GM18861 (cell line): Measurements from ENCODE around the gene MRPL49.
"Not testable (repeated sequence)": the region's sequence is repeated elsewhere in the genome, so short reads cannot be mapped to it uniquely, and the experiment has no call there.

Source experiments
- ATAC-seq: cut with Tn5 transposase; IDR thresholded peaks from one replicate; pipeline ENCODE4 v1.9.1; 2021; ENCODE audit not compliant: unreplicated experiment

The MRPL49 gene

DNA sequence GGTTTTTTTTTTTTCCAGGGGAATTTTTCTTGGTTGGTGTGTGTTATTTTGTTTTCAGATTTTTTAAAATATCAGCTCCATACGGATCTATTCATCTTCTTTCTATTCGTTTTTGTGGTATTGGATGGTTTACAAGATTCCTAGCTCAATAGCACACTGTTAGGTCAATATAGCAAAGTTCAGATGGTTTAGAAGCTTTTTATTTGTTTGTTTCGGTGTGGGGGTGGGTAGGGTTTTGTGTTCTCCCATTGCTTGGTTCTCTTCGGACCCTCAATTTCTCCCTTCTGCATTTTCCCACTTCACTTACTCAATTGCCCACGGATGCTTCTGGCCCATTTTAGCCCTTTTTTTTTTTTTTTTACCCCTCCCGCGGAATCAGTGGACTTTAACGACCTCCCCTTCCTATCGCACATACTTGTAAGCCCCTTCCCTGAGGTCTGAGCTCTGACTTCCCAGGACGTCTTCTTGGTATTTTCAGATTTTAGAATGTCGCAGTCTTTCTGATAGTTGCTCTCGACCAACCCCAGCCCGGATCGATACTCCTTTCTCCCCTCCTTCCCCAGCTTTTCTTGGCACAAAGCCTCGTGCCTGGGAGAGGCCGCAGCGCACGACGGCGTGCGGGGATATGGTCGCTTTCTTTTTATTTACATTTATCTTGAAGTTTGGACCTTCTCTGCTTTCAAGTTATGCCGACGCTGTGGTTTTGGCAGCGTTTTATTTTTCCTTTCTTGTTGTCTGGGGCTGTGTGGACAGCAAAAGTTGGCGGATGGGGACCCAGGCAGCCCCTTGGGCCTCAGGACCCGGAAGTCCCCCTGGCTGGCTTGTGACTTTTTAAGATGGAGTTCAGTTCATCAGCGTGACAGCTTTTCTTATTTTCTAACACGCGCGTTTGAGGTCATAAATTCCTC, 43.5 kb downstream of the MRPL49 start:
- ATAC-seq = no peak

DNA sequence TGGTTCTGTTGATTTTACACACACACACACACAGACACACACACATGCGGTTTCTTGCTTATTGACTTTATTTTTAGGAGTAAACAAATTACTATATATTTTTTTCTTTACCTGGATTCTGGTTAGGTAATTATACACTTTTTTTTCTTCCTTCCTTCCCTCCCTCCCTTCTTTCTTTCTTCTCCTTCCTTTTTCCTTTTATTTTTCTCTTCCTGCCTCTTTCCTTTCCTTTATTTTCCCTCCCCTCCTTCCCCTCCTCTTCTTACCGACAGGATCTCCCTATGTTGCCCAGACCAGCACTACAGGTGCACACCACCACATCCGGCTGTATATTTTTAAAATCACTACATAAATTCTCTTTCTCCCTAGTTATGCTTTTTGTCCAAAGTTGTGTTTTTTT, 44.8 kb downstream of the MRPL49 start:
- ATAC-seq = no peak

DNA sequence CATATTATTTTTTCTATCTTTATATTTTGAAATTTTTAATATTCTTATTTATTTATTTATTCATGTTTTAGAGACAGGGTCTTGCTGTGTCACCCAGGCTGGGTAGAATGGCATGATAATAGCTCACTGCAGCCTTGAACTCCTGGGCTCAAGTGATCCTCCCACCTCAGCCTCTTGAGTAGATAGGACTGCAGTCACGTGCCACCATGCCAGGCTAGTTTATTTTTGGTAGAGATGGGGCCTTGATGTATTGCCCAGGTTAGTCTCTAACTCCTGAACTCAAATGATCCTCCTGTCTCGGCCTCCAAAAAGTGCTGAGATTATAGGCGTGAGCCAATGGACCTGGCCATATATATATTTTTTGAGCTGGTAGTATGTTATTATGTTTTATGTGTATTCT, 45.5 kb downstream of the MRPL49 start:
- ATAC-seq = no peak

- ATAC-seq = no peak
Observed at GRCh38 chr11:65169164-65169641, 47.1 kb downstream of the MRPL49 start.

DNA sequence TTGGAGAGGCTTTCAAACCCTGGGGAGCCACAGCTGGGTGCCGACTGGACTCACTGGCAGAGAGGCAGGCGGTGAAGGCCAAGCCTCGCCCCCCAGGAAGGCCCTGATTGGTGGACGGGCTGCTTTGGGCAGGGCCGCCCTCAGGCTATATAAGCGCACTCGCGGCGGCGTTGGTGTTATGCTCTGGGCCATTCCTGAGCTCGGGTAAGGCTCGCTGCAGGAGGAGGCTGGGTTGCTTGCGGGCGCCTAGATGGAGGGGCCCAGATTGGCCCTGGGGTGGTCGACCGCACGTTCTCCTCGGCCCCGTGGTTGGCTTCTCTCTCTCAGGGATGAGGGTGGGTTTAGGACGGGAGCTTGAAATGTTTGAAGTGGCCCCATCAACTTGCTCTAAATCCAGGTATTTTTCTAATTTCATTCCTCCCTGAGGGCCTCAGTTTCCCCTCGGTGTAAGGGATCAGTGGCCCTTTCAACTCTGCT, 48.0 kb downstream of the MRPL49 start, which contains the start of gene SPDYC:
TSS of gene SPDYC (plus strand) at position 176 of the 477 bp plus-strand sequence. CDS start 1,125 bp downstream, outside the sequence.
- ATAC-seq = no peak

DNA sequence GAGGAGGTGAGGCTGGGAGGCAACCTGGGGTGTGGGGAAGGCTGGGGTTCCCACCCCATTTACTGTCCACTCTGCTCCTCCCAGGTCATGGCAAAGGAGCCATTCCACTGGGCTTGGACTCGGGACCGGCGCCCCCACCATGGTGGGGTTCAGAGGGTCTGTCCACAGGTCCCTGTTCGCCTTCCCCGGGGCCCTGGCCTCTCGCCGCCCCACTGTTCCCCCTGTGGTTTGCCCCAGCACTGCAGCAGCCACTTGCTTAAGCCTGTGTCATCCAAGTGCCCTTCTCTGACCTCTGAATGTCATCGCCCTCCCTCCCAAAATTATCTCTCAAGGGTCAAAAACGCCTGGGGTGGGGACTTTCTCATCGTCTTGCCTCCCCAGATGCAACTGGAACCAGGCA, 50.5 kb downstream of the MRPL49 start:
- no peak for ATAC-seq

DNA sequence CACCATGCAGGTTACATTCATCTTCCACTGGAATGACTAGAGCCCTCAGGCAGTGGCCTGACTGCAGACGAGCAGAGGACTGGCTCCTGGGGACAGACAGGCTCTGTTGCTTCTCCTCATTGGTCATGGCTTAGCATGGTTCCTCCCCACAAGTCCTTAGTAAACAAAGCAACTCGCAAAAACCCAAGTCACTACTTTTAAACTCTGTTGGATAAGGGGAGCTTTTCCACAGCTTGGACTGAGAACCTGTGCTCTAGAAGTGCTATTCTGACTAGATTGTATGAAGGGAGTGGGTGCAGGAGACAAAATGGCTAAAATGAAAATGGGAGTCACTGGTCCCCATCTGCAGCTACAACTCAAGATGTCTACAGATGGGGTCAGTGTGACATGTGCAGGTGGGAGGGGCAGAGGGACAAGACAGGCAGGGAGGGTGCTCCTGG, 52.5 kb downstream of the MRPL49 start:
- not testable (repeated sequence) for ATAC-seq
